SU-DHL-6 (cell line): ENCODE data around the gene ATP2A1.

Experiments used
- EZH2phosphoT487 ChIP-seq: fragments of 200-600 bp; sonication (generic), shearing (Covaris generic); conservative IDR thresholded peaks from 2 replicates; pipeline ENCODE4 v1.6.1; 2018; ENCODE audit warnings: mild to moderate bottlenecking, antibody characterized with exemption, low read length, moderate library complexity, mixed read lengths
- TF ChIP-seq, protein P1 (sequence below): fragments of 200-600 bp; sonication (generic); IDR thresholded peaks from one replicate; pipeline ENCODE4 v1.5.1; 2017; ENCODE audit warnings: antibody characterized with exemption, mild to moderate bottlenecking, low read length, moderate library complexity; ENCODE audit not compliant: insufficient read depth, poor library complexity, severe bottlenecking

- TF ChIP-seq, protein P1, sequence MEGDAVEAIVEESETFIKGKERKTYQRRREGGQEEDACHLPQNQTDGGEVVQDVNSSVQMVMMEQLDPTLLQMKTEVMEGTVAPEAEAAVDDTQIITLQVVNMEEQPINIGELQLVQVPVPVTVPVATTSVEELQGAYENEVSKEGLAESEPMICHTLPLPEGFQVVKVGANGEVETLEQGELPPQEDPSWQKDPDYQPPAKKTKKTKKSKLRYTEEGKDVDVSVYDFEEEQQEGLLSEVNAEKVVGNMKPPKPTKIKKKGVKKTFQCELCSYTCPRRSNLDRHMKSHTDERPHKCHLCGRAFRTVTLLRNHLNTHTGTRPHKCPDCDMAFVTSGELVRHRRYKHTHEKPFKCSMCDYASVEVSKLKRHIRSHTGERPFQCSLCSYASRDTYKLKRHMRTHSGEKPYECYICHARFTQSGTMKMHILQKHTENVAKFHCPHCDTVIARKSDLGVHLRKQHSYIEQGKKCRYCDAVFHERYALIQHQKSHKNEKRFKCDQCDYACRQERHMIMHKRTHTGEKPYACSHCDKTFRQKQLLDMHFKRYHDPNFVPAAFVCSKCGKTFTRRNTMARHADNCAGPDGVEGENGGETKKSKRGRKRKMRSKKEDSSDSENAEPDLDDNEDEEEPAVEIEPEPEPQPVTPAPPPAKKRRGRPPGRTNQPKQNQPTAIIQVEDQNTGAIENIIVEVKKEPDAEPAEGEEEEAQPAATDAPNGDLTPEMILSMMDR, result no peak
- TF ChIP-seq EZH2phosphoT487, result no peak
Observed at GRCh38 chr16:28935346-28935745, 57.1 kb downstream of the ATP2A1 start.
